ENCODE results near the gene EXOC3.
A peak's percentile ranks its signal among the peaks of the same experiment; 100 is the strongest.
"Not testable (repeated sequence)": the region's sequence is repeated elsewhere in the genome, so short reads cannot be mapped to it uniquely, and the experiment has no call there.

The EXOC3 gene

GRCh38 chr5:442335-443238 lies at the start of gene EXOC3:
Gene EXOC3, plus strand, starts transcription at chr5:443176. Its CDS starts 3,030 bp downstream, at chr5:446206.
- in situ Hi-C loops (cut with MboI; ENCODE audit: low pct_unique_long_range_greater_than_20kb, low sequenced_read_pairs): no loop called here
- peak; percentile 73 for DNase-seq

GRCh38 chr5:393846-394275 lies 49.1 kb upstream of the EXOC3 start:
- no peak for DNase-seq
- in situ Hi-C loops (cut with MboI; ENCODE audit: low pct_unique_long_range_greater_than_20kb, low sequenced_read_pairs): no loop called here

GRCh38 chr5:394671-395155 lies 48.3 kb upstream of the EXOC3 start:
- no peak for DNase-seq
- in situ Hi-C loops (cut with MboI; ENCODE audit: low pct_unique_long_range_greater_than_20kb, low sequenced_read_pairs): no loop called here

GRCh38 chr5:395156-395920 lies 47.6 kb upstream of the EXOC3 start:
- no peak for DNase-seq
- in situ Hi-C loops (cut with MboI; ENCODE audit: low pct_unique_long_range_greater_than_20kb, low sequenced_read_pairs): no loop called here

- in situ Hi-C loops (cut with MboI; ENCODE audit: low pct_unique_long_range_greater_than_20kb, low sequenced_read_pairs): no loop called here
- no peak for DNase-seq
Observed at GRCh38 chr5:395921-396530, 47.0 kb upstream of the EXOC3 start.

- no peak for DNase-seq
- in situ Hi-C loops (cut with MboI; ENCODE audit: low pct_unique_long_range_greater_than_20kb, low sequenced_read_pairs): no loop called here
Observed at GRCh38 chr5:396531-396961, 46.4 kb upstream of the EXOC3 start.

GRCh38 chr5:398141-398474 lies 44.9 kb upstream of the EXOC3 start:
- in situ Hi-C loops (cut with MboI; ENCODE audit: low pct_unique_long_range_greater_than_20kb, low sequenced_read_pairs); DNase-seq: not testable (repeated sequence)

GRCh38 chr5:398475-399295 lies 44.3 kb upstream of the EXOC3 start:
- in situ Hi-C loops (cut with MboI; ENCODE audit: low pct_unique_long_range_greater_than_20kb, low sequenced_read_pairs): no loop called here
- DNase-seq: no peak

- peak; percentile 99 for DNase-seq
- in situ Hi-C loops (cut with MboI; ENCODE audit: low pct_unique_long_range_greater_than_20kb, low sequenced_read_pairs): no loop called here
Observed at GRCh38 chr5:399296-400281, 43.4 kb upstream of the EXOC3 start.

- DNase-seq: no peak
- in situ Hi-C loops (cut with MboI; ENCODE audit: low pct_unique_long_range_greater_than_20kb, low sequenced_read_pairs): no loop called here
Observed at GRCh38 chr5:400282-401145, 42.5 kb upstream of the EXOC3 start.

- in situ Hi-C loops (cut with MboI; ENCODE audit: low pct_unique_long_range_greater_than_20kb, low sequenced_read_pairs): no loop called here
- no peak for DNase-seq
Observed at GRCh38 chr5:401146-402034, 41.6 kb upstream of the EXOC3 start.

- DNase-seq; in situ Hi-C loops (cut with MboI; ENCODE audit: low pct_unique_long_range_greater_than_20kb, low sequenced_read_pairs): not testable (repeated sequence)
Observed at GRCh38 chr5:402219-402614, 40.8 kb upstream of the EXOC3 start.

GRCh38 chr5:402615-403359 lies 40.2 kb upstream of the EXOC3 start:
- in situ Hi-C loops (cut with MboI; ENCODE audit: low pct_unique_long_range_greater_than_20kb, low sequenced_read_pairs): no loop called here
- peak; percentile 94 for DNase-seq

GRCh38 chr5:403995-404394 lies 39.0 kb upstream of the EXOC3 start:
- in situ Hi-C loops (cut with MboI; ENCODE audit: low pct_unique_long_range_greater_than_20kb, low sequenced_read_pairs): no loop called here
- no peak for DNase-seq

GRCh38 chr5:404666-405241 lies 38.2 kb upstream of the EXOC3 start:
- no peak for DNase-seq
- in situ Hi-C loops (cut with MboI; ENCODE audit: low pct_unique_long_range_greater_than_20kb, low sequenced_read_pairs): no loop called here

Data from KBM-7 (cell line).